Nephron (organoid): ENCODE data around the gene MACIR.
A peak's percentile ranks its signal among the peaks of the same experiment; 100 is the strongest.

Experiments
- H3K27ac Mint-ChIP-seq, 3 experiments: 2 replicates each; pipeline ENCODE4 v1.8.0; 2020; ENCODE audit warnings: mixed read lengths in 3 of 3, mild to moderate bottlenecking in 2 of 3, moderate library complexity in 1 of 3
- H3K27me3 Mint-ChIP-seq: 2 replicates; pipeline ENCODE4 v1.8.0; 2021; ENCODE audit warnings: low read depth, mild to moderate bottlenecking, moderate library complexity, mixed read lengths
- H3K36me3 Mint-ChIP-seq: 2 replicates; pipeline ENCODE4 v1.8.0; 2020; ENCODE audit warnings: low read depth, mixed read lengths
- H3K4me1 Mint-ChIP-seq: 2 replicates; pipeline ENCODE4 v1.8.0; 2020; ENCODE audit warnings: mixed read lengths
- H3K4me3 Mint-ChIP-seq, 3 experiments: 2 replicates each; pipeline ENCODE4 v1.8.0; 2020; ENCODE audit warnings: mild to moderate bottlenecking in 3 of 3, mixed read lengths in 3 of 3, moderate library complexity in 2 of 3
- H3K9me3 Mint-ChIP-seq: 2 replicates; pipeline ENCODE4 v1.8.0; 2020; ENCODE audit warnings: mixed read lengths
- CTCF ChIP-seq, 3 experiments: fragments of 200-600 bp; sonication (generic); IDR thresholded peaks; one replicate each; pipeline ENCODE4 v1.5.0; 2021; ENCODE audit warnings: antibody characterized with exemption in 3 of 3; ENCODE audit not compliant: unreplicated experiment in 3 of 3

The MACIR gene

GRCh38 chr5:103224894-103225246 lies 33.7 kb upstream of the MACIR start:
- H3K9me3 Mint-ChIP-seq: peaks cover 9% of the 10 kb centered on the region
- no peaks in the 10 kb centered on the region for H3K27me3 Mint-ChIP-seq
- no peak overlapping the region for H3K4me3 Mint-ChIP-seq

GRCh38 chr5:103228061-103228460 lies 30.5 kb upstream of the MACIR start:
- no peak overlapping the region for H3K4me3 Mint-ChIP-seq

More at GRCh38 chr5:103224894-103225246, 33.7 kb upstream of the MACIR start:
- no peak for TF ChIP-seq CTCF (IDR thresholded peaks at IDR 0.05; ENCODE audit: unreplicated experiment in 3 of 3)
- Mint-ChIP-seq H3K36me3 (peaks cover under 1% of the 10 kb centered on the region), H3K4me1 (no peaks in the 10 kb centered on the region), H3K27ac (no peak overlapping the region)

GRCh38 chr5:103228588-103228987 lies 30.0 kb upstream of the MACIR start:
- peaks cover 6% of the 10 kb centered on the region for H3K4me1 Mint-ChIP-seq
- no peaks in the 10 kb centered on the region for H3K27me3 Mint-ChIP-seq
- H3K27ac Mint-ChIP-seq: no peak overlapping the region
- no peaks in the 10 kb centered on the region for H3K36me3 Mint-ChIP-seq
- no peak for TF ChIP-seq CTCF (IDR thresholded peaks at IDR 0.05; ENCODE audit: unreplicated experiment in 3 of 3)
- H3K4me3 Mint-ChIP-seq: no peak overlapping the region
- H3K9me3 Mint-ChIP-seq: peaks cover 9% of the 10 kb centered on the region

More at GRCh38 chr5:103228061-103228460, 30.5 kb upstream of the MACIR start:
- no peak for TF ChIP-seq CTCF (IDR thresholded peaks at IDR 0.05; ENCODE audit: unreplicated experiment in 3 of 3)
- H3K9me3 Mint-ChIP-seq: peaks cover 9% of the 10 kb centered on the region
- H3K27me3 Mint-ChIP-seq: no peaks in the 10 kb centered on the region
- H3K4me1 Mint-ChIP-seq: peaks cover under 1% of the 10 kb centered on the region
- no peak overlapping the region for H3K27ac Mint-ChIP-seq
- H3K36me3 Mint-ChIP-seq: no peaks in the 10 kb centered on the region

- Mint-ChIP-seq H3K27me3 (no peaks in the 10 kb centered on the region), H3K4me3 (no peak overlapping the region), H3K4me1 (peaks cover 9% of the 10 kb centered on the region), H3K9me3 (peaks cover 6% of the 10 kb centered on the region), H3K36me3 (no peaks in the 10 kb centered on the region), H3K27ac (no peak overlapping the region)
- TF ChIP-seq CTCF (IDR thresholded peaks at IDR 0.05; ENCODE audit: unreplicated experiment in 3 of 3): peak; percentile 52 to 66 (median 54)
Measured at GRCh38 chr5:103232393-103232999, 26.1 kb upstream of the MACIR start.

- H3K27ac Mint-ChIP-seq: no peak overlapping the region
- H3K27me3 Mint-ChIP-seq: no peaks in the 10 kb centered on the region
- no peak overlapping the region for H3K4me3 Mint-ChIP-seq
- peaks cover 9% of the 10 kb centered on the region for H3K4me1 Mint-ChIP-seq
- peaks cover 7% of the 10 kb centered on the region for H3K9me3 Mint-ChIP-seq
- no peak for TF ChIP-seq CTCF (IDR thresholded peaks at IDR 0.05; ENCODE audit: unreplicated experiment in 3 of 3)
- H3K36me3 Mint-ChIP-seq: no peaks in the 10 kb centered on the region
Measured at GRCh38 chr5:103234239-103234975, 24.2 kb upstream of the MACIR start.

- peaks cover 7% of the 10 kb centered on the region for H3K9me3 Mint-ChIP-seq
- H3K4me3 Mint-ChIP-seq: no peak overlapping the region
- H3K36me3 Mint-ChIP-seq: no peaks in the 10 kb centered on the region
- H3K27ac Mint-ChIP-seq: no peak overlapping the region
- H3K27me3 Mint-ChIP-seq: no peaks in the 10 kb centered on the region
- no peak for TF ChIP-seq CTCF (IDR thresholded peaks at IDR 0.05; ENCODE audit: unreplicated experiment in 3 of 3)
- H3K4me1 Mint-ChIP-seq: peaks cover 9% of the 10 kb centered on the region
Measured at GRCh38 chr5:103235891-103236290, 22.7 kb upstream of the MACIR start.
